Measurements from ENCODE around the gene RNF8. TPM values are rescaled to one million over a fixed set of nuclear protein-coding genes. Genes with fewer than 3 reads are reported as not detected.
A peak's percentile ranks its signal among the peaks of the same experiment; 100 is the strongest.

The RNF8 gene
- total RNA-seq, 5 donors from 2014 or later (not counting 1 experiment from before 2014, with no cell fraction given), result 10.6 to 18.5 (median 15.2) TPM

- ChIA-PET POLR2A (no interaction called here), CTCF (interaction anchor here in 1 of 2 donors (0.6 kb wide), 1 partner anchor 192 kb away, joined by 3 read pairs; no protein-coding TSS in a partner anchor)
- H3K27me3 Mint-ChIP-seq, result no peaks in the 10 kb centered on the region
- H3K4me3 ChIP-seq (ENCODE audit: control insufficient read depth in 1 of 2, extremely low read depth in 1 of 2, low read length in 1 of 2), result no peak overlapping the region
- no peak overlapping the region for H3K27ac Mint-ChIP-seq
- ATAC-seq (replicated peaks in 1 of 4), result no peak
- DNase-seq, result no peak
- no peaks in the 10 kb centered on the region for H3K9me3 ChIP-seq
- no peak overlapping the region for H3K4me3 Mint-ChIP-seq
- H3K27ac ChIP-seq (ENCODE audit: low read length), result no peak overlapping the region
- H3K4me1 Mint-ChIP-seq, result no peaks in the 10 kb centered on the region
- no peaks in the 10 kb centered on the region for H3K4me1 ChIP-seq (ENCODE audit: control insufficient read depth in 1 of 2, extremely low read depth in 1 of 2, insufficient read depth in 2 of 2, low read length in 2 of 2)
- H3K36me3 Mint-ChIP-seq, result peaks cover 42% of the 10 kb centered on the region
- no peaks in the 10 kb centered on the region for H3K27me3 ChIP-seq (replicated peaks in 1 of 2; ENCODE audit: control insufficient read depth in 2 of 2, extremely low read depth in 1 of 2, insufficient read depth in 2 of 2, low read length in 1 of 2)
- H3K9me3 Mint-ChIP-seq, result no peaks in the 10 kb centered on the region
- H3K36me3 ChIP-seq (ENCODE audit: control insufficient read depth in 2 of 2, extremely low read depth in 1 of 2, insufficient read depth in 1 of 2, low read length in 1 of 2), result peaks cover 2 to 60% of the 10 kb centered on the region in 2 donors
These were observed 21.6 kb downstream of the RNF8 start for GRCh38 chr6:37375376-37375775.

- Mint-ChIP-seq H3K27me3 (no peaks in the 10 kb centered on the region), H3K4me1 (no peaks in the 10 kb centered on the region), H3K36me3 (peaks cover 39% of the 10 kb centered on the region), H3K4me3 (no peak overlapping the region), H3K27ac (no peak overlapping the region), H3K9me3 (no peaks in the 10 kb centered on the region)
- H3K36me3 ChIP-seq (ENCODE audit: control insufficient read depth in 2 of 2, extremely low read depth in 1 of 2, insufficient read depth in 1 of 2, low read length in 1 of 2), result peaks cover 2 to 59% of the 10 kb centered on the region in 2 donors
- H3K4me1 ChIP-seq (ENCODE audit: control insufficient read depth in 1 of 2, extremely low read depth in 1 of 2, insufficient read depth in 2 of 2, low read length in 2 of 2), result no peaks in the 10 kb centered on the region
- WGBS (ENCODE audit: insufficient coverage), result no CpG with 5 or more reads among the region's 4 CpGs
- H3K9me3 ChIP-seq, result no peaks in the 10 kb centered on the region
- ChIA-PET CTCF (interaction anchor here in 1 of 2 donors (1.0 kb wide), 1 partner anchor 18 kb away, joined by 3 read pairs; no protein-coding TSS in a partner anchor), POLR2A (no interaction called here)
- H3K27me3 ChIP-seq (replicated peaks in 1 of 2; ENCODE audit: control insufficient read depth in 2 of 2, extremely low read depth in 1 of 2, insufficient read depth in 2 of 2, low read length in 1 of 2), result no peaks in the 10 kb centered on the region
- ATAC-seq (replicated peaks in 1 of 4) (no peak), DNase-seq (no peak)
- H3K27ac ChIP-seq (ENCODE audit: low read length), result no peak overlapping the region
- no peak overlapping the region for H3K4me3 ChIP-seq (ENCODE audit: control insufficient read depth in 1 of 2, extremely low read depth in 1 of 2, low read length in 1 of 2)
These were observed 22.4 kb downstream of the RNF8 start for GRCh38 chr6:37376078-37376743.

GRCh38 chr6:37381579-37381978, 27.8 kb downstream of the RNF8 start:
- Mint-ChIP-seq H3K4me1 (no peaks in the 10 kb centered on the region), H3K27ac (no peak overlapping the region), H3K27me3 (no peaks in the 10 kb centered on the region), H3K4me3 (no peak overlapping the region), H3K36me3 (peaks cover 35% of the 10 kb centered on the region), H3K9me3 (no peaks in the 10 kb centered on the region)
- ChIA-PET CTCF (interaction anchor here (0.6 to 1.5 kb wide), 2 partner anchors 113 to 311 kb away, joined by 3 read pairs; no protein-coding TSS in a partner anchor), POLR2A (no interaction called here)
- H3K27me3 ChIP-seq (replicated peaks in 1 of 2; ENCODE audit: control insufficient read depth in 2 of 2, extremely low read depth in 1 of 2, insufficient read depth in 2 of 2, low read length in 1 of 2), result no peaks in the 10 kb centered on the region
- no peaks in the 10 kb centered on the region for H3K4me1 ChIP-seq (ENCODE audit: control insufficient read depth in 1 of 2, extremely low read depth in 1 of 2, insufficient read depth in 2 of 2, low read length in 2 of 2)
- H3K36me3 ChIP-seq (ENCODE audit: control insufficient read depth in 2 of 2, extremely low read depth in 1 of 2, insufficient read depth in 1 of 2, low read length in 1 of 2), result peaks cover 10 to 55% of the 10 kb centered on the region in 2 donors
- ATAC-seq (replicated peaks in 1 of 4) (peak in 3 of 4 experiments; percentile 34 to 53 (median 41)), DNase-seq (peak in 17 of 35 experiments; percentile 1 to 72 (median 10))
- no peak overlapping the region for H3K27ac ChIP-seq (ENCODE audit: low read length)
- no peaks in the 10 kb centered on the region for H3K9me3 ChIP-seq
- 50% methylated on average over 2 of the region's 2 CpGs for WGBS (ENCODE audit: insufficient coverage)
- no peak overlapping the region for H3K4me3 ChIP-seq (ENCODE audit: control insufficient read depth in 1 of 2, extremely low read depth in 1 of 2, low read length in 1 of 2)

GRCh38 chr6:37382994-37383765, 29.4 kb downstream of the RNF8 start:
- no peaks in the 10 kb centered on the region for H3K4me1 Mint-ChIP-seq
- no CpG with 5 or more reads among the region's 1 CpG for WGBS (ENCODE audit: insufficient coverage)
- Histone ChIP-seq H3K4me3 (ENCODE audit: control insufficient read depth in 1 of 2, extremely low read depth in 1 of 2, low read length in 1 of 2) (no peak overlapping the region), H3K4me1 (ENCODE audit: control insufficient read depth in 1 of 2, extremely low read depth in 1 of 2, insufficient read depth in 2 of 2, low read length in 2 of 2) (no peaks in the 10 kb centered on the region), H3K9me3 (no peaks in the 10 kb centered on the region), H3K27me3 (replicated peaks in 1 of 2; ENCODE audit: control insufficient read depth in 2 of 2, extremely low read depth in 1 of 2, insufficient read depth in 2 of 2, low read length in 1 of 2) (no peaks in the 10 kb centered on the region), H3K27ac (ENCODE audit: low read length) (no peak overlapping the region), H3K36me3 (ENCODE audit: control insufficient read depth in 2 of 2, extremely low read depth in 1 of 2, insufficient read depth in 1 of 2, low read length in 1 of 2) (peaks cover 10 to 62% of the 10 kb centered on the region in 2 donors)
- no peaks in the 10 kb centered on the region for H3K9me3 Mint-ChIP-seq
- CTCF ChIA-PET, result interaction anchor here (0.6 to 0.7 kb wide), 3 partner anchors 11 to 111 kb away, joined by 3 to 4 read pairs (median 4); no protein-coding TSS in a partner anchor
- POLR2A ChIA-PET, result interaction anchor here in 1 of 2 donors (0.7 kb wide), 1 partner anchor 284 kb away, joined by 7 read pairs; no protein-coding TSS in a partner anchor
- ATAC-seq (replicated peaks in 1 of 4) (no peak), DNase-seq (no peak)
- peaks cover 29% of the 10 kb centered on the region for H3K36me3 Mint-ChIP-seq
- H3K27me3 Mint-ChIP-seq, result no peaks in the 10 kb centered on the region
- no peak overlapping the region for H3K27ac Mint-ChIP-seq
- no peak overlapping the region for H3K4me3 Mint-ChIP-seq

GRCh38 chr6:37388578-37388977, 34.8 kb downstream of the RNF8 start:
- Mint-ChIP-seq H3K27ac (no peak overlapping the region), H3K36me3 (peaks cover 13% of the 10 kb centered on the region), H3K27me3 (no peaks in the 10 kb centered on the region), H3K4me3 (no peak overlapping the region), H3K9me3 (no peaks in the 10 kb centered on the region), H3K4me1 (peaks cover 0 to 5% (median 0%) of the 10 kb centered on the region in 3 donors)
- ATAC-seq (replicated peaks in 1 of 4) (no peak), DNase-seq (no peak)
- H3K4me3 ChIP-seq (ENCODE audit: control insufficient read depth in 1 of 2, extremely low read depth in 1 of 2, low read length in 1 of 2), result no peak overlapping the region
- peaks cover 5 to 59% of the 10 kb centered on the region in 2 donors for H3K36me3 ChIP-seq (ENCODE audit: control insufficient read depth in 2 of 2, extremely low read depth in 1 of 2, insufficient read depth in 1 of 2, low read length in 1 of 2)
- H3K27ac ChIP-seq (ENCODE audit: low read length), result no peak overlapping the region
- ChIA-PET POLR2A (no interaction called here), CTCF (interaction anchor here (0.7 kb wide), 2 partner anchors 31 to 340 kb away, joined by 4 read pairs; no protein-coding TSS in a partner anchor)
- H3K4me1 ChIP-seq (ENCODE audit: control insufficient read depth in 1 of 2, extremely low read depth in 1 of 2, insufficient read depth in 2 of 2, low read length in 2 of 2), result no peaks in the 10 kb centered on the region
- H3K9me3 ChIP-seq, result no peaks in the 10 kb centered on the region
- H3K27me3 ChIP-seq (replicated peaks in 1 of 2; ENCODE audit: control insufficient read depth in 2 of 2, extremely low read depth in 1 of 2, insufficient read depth in 2 of 2, low read length in 1 of 2), result no peaks in the 10 kb centered on the region

- Histone ChIP-seq H3K4me3 (ENCODE audit: control insufficient read depth in 1 of 2, extremely low read depth in 1 of 2, low read length in 1 of 2) (no peak overlapping the region), H3K9me3 (no peaks in the 10 kb centered on the region), H3K36me3 (ENCODE audit: control insufficient read depth in 2 of 2, extremely low read depth in 1 of 2, insufficient read depth in 1 of 2, low read length in 1 of 2) (peaks cover 0 to 53% of the 10 kb centered on the region in 2 donors), H3K4me1 (ENCODE audit: control insufficient read depth in 1 of 2, extremely low read depth in 1 of 2, insufficient read depth in 2 of 2, low read length in 2 of 2) (no peaks in the 10 kb centered on the region), H3K27me3 (replicated peaks in 1 of 2; ENCODE audit: control insufficient read depth in 2 of 2, extremely low read depth in 1 of 2, insufficient read depth in 2 of 2, low read length in 1 of 2) (no peaks in the 10 kb centered on the region), H3K27ac (ENCODE audit: low read length) (no peak overlapping the region)
- no peaks in the 10 kb centered on the region for H3K27me3 Mint-ChIP-seq
- DNase-seq (no peak), ATAC-seq (replicated peaks in 1 of 4) (no peak)
- no peak overlapping the region for H3K4me3 Mint-ChIP-seq
- POLR2A ChIA-PET, result no interaction called here
- peaks cover 14% of the 10 kb centered on the region for H3K36me3 Mint-ChIP-seq
- H3K27ac Mint-ChIP-seq, result no peak overlapping the region
- H3K9me3 Mint-ChIP-seq, result no peaks in the 10 kb centered on the region
- peaks cover 0 to 5% (median 0%) of the 10 kb centered on the region in 3 donors for H3K4me1 Mint-ChIP-seq
- CTCF ChIA-PET, result no interaction called here
- no CpG with 5 or more reads among the region's 3 CpGs for WGBS (ENCODE audit: insufficient coverage)
These were observed 36.1 kb downstream of the RNF8 start for GRCh38 chr6:37389857-37390256.

All from T-cell (primary cell).